ENCODE results near the gene SLC26A2. TPM values are rescaled to one million over a fixed set of nuclear protein-coding genes. Genes with fewer than 3 reads are reported as not detected.

Gene SLC26A2
- total and polyA plus RNA-seq, 2 donors (not counting 1 experiment from before 2014, with no cell fraction given): 2.1 to 13.2 TPM

DNA sequence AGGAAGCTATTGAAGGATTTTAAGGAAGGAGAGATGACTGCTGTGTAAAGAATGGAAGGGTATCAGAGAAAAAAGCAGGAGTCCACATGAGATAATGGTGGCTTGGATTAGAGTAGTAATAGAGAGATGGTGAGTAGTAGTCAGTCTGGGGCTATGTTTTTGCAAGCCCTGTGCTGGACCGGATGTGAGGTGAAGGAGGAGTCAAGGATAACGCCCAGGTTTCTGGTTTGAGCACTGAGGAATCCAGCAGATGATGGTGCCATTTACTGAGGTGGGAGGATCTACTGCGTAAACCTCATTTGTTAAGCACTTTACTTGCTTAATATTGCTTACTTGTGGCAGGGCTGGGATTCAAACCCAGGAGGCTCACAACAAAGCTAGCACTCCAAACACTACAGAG lies 38.8 kb downstream of the SLC26A2 start:
- H3K4me3 Mint-ChIP-seq: peak overlapping the region; percentile 89
- Histone ChIP-seq H3K27me3 (replicated peaks in 1 of 4; ENCODE audit: control extremely low read depth in 1 of 4, control insufficient read depth in 3 of 4, insufficient read depth in 4 of 4, low read length in 3 of 4) (no peaks in the 10 kb centered on the region), H3K36me3 (replicated peaks in 1 of 2; ENCODE audit: control extremely low read depth in 1 of 2, control insufficient read depth in 1 of 2, extremely low read depth in 1 of 2, insufficient read depth in 2 of 2, low read length in 1 of 2) (peaks cover 0 to 12% of the 10 kb centered on the region in 2 experiments), H3K4me3 (ENCODE audit: control extremely low read depth in 1 of 5, extremely low read depth in 1 of 5, insufficient read depth in 1 of 5, low read depth in 2 of 5, low read length in 4 of 5) (peak overlapping the region in 1 of 5 experiments; percentile 73), H3K79me2 (ENCODE audit: control insufficient read depth, insufficient read depth, low read length) (peaks cover 29% of the 10 kb centered on the region), H3K9ac (ENCODE audit: low read length) (no peak overlapping the region), H4K20me1 (ENCODE audit: control insufficient read depth, insufficient read depth, low read length, poor library complexity, severe bottlenecking) (peaks cover 14% of the 10 kb centered on the region), H3K4me1 (ENCODE audit: control insufficient read depth in 2 of 2, insufficient read depth in 2 of 2, low read length in 2 of 2) (peaks cover 21 to 23% of the 10 kb centered on the region in 2 donors), H3K4me2 (replicated peaks; ENCODE audit: low read depth, low read length, poor library complexity, severe bottlenecking) (peak overlapping the region; percentile 88), H3K27ac (ENCODE audit: low read length in 2 of 2) (peak overlapping the region; percentile 83 to 87), H2AFZ (ENCODE audit: insufficient read depth, low read depth, low read length, poor library complexity, severe bottlenecking) (peak overlapping the region; percentile 93), H3K9me3 (ENCODE audit: control extremely low read depth in 1 of 3, control insufficient read depth in 2 of 3, insufficient read depth in 1 of 3, low read length in 2 of 3) (no peaks in the 10 kb centered on the region)
- DNase-seq (no peak), ATAC-seq (ENCODE audit: low read depth) (no peak)
- H3K9me3 Mint-ChIP-seq (ENCODE audit: insufficient read depth): no peaks in the 10 kb centered on the region
- intact Hi-C loops (cut with micrococcal nuclease): loop anchor here (10.0 kb wide), 1 partner anchor 645 kb away; the partner anchor contains the start of gene PCYOX1L
- TF ChIP-seq, protein P1, sequence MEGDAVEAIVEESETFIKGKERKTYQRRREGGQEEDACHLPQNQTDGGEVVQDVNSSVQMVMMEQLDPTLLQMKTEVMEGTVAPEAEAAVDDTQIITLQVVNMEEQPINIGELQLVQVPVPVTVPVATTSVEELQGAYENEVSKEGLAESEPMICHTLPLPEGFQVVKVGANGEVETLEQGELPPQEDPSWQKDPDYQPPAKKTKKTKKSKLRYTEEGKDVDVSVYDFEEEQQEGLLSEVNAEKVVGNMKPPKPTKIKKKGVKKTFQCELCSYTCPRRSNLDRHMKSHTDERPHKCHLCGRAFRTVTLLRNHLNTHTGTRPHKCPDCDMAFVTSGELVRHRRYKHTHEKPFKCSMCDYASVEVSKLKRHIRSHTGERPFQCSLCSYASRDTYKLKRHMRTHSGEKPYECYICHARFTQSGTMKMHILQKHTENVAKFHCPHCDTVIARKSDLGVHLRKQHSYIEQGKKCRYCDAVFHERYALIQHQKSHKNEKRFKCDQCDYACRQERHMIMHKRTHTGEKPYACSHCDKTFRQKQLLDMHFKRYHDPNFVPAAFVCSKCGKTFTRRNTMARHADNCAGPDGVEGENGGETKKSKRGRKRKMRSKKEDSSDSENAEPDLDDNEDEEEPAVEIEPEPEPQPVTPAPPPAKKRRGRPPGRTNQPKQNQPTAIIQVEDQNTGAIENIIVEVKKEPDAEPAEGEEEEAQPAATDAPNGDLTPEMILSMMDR (IDR thresholded peaks at IDR 0.05): no peak
- no peak for TF ChIP-seq EZH2 (IDR thresholded peaks at IDR 0.05; ENCODE audit: borderline replicate concordance, insufficient read depth, low read depth, low read length, poor library complexity, severe bottlenecking)
- peak overlapping the region; percentile 96 for H3K27ac Mint-ChIP-seq
- peaks cover 37% of the 10 kb centered on the region for H3K4me1 Mint-ChIP-seq
- 97% methylated on average over 3 of the region's 3 CpGs for WGBS (ENCODE audit: insufficient coverage)
- no peaks in the 10 kb centered on the region for H3K27me3 Mint-ChIP-seq
- ChIA-PET POLR2A (interaction anchor here (1.1 to 1.3 kb wide), 3 partner anchors 8 to 268 kb away, joined by 3 to 4 read pairs (median 3); partner anchors contain the start of gene SLC26A2), CTCF (interaction anchor here (0.6 to 2.6 kb wide), 3 partner anchors 8 to 223 kb away, joined by 3 to 12 read pairs (median 9); no protein-coding TSS in a partner anchor)

DNA sequence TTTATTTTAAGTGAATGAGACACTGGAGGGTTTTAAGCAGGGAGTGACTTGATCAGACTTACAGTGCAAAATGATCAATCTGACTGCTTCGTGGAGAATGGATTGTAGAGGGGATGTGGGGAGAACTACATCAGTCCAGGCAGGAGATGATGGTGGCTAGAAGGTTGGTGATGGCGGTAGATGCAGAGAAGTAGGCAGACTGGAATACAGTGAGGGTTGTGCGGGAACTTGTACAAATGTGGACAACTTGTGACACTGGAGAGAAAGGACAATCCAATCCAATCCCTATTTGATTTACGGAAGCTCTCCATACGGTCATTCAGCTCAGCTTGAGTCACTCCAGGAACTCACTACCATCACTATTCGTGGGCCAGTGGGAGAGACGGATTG lies 39.3 kb downstream of the SLC26A2 start:
- H3K4me3 Mint-ChIP-seq: peak overlapping the region; percentile 89
- 10% methylated on average over 3 of the region's 7 CpGs for WGBS (ENCODE audit: insufficient coverage)
- CTCF ChIA-PET: interaction anchor here (0.6 to 2.6 kb wide), 6 partner anchors 9 to 449 kb away, joined by 3 to 12 read pairs (median 4); no protein-coding TSS in a partner anchor

More for the DNA sequence above, 39.3 kb downstream of the SLC26A2 start:
- Histone ChIP-seq H3K27ac (ENCODE audit: low read length in 2 of 2) (peak overlapping the region; percentile 83 to 87), H3K36me3 (replicated peaks in 1 of 2; ENCODE audit: control extremely low read depth in 1 of 2, control insufficient read depth in 1 of 2, extremely low read depth in 1 of 2, insufficient read depth in 2 of 2, low read length in 1 of 2) (peaks cover 0 to 15% of the 10 kb centered on the region in 2 experiments), H3K27me3 (replicated peaks in 1 of 4; ENCODE audit: control extremely low read depth in 1 of 4, control insufficient read depth in 3 of 4, insufficient read depth in 4 of 4, low read length in 3 of 4) (no peaks in the 10 kb centered on the region), H4K20me1 (ENCODE audit: control insufficient read depth, insufficient read depth, low read length, poor library complexity, severe bottlenecking) (peaks cover 17% of the 10 kb centered on the region), H3K9me3 (ENCODE audit: control extremely low read depth in 1 of 3, control insufficient read depth in 2 of 3, insufficient read depth in 1 of 3, low read length in 2 of 3) (no peaks in the 10 kb centered on the region), H3K4me3 (ENCODE audit: control extremely low read depth in 1 of 5, extremely low read depth in 1 of 5, insufficient read depth in 1 of 5, low read depth in 2 of 5, low read length in 4 of 5) (peak overlapping the region; percentile 48 to 90 (median 83)), H3K9ac (ENCODE audit: low read length) (peak overlapping the region; percentile 80), H3K4me1 (ENCODE audit: control insufficient read depth in 2 of 2, insufficient read depth in 2 of 2, low read length in 2 of 2) (peaks cover 21 to 23% of the 10 kb centered on the region in 2 donors), H3K79me2 (ENCODE audit: control insufficient read depth, insufficient read depth, low read length) (peaks cover 34% of the 10 kb centered on the region), H3K4me2 (replicated peaks; ENCODE audit: low read depth, low read length, poor library complexity, severe bottlenecking) (peak overlapping the region; percentile 88), H2AFZ (ENCODE audit: insufficient read depth, low read depth, low read length, poor library complexity, severe bottlenecking) (peak overlapping the region; percentile 93)
- TF ChIP-seq, protein P1 (IDR thresholded peaks at IDR 0.05): no peak
- no peak for TF ChIP-seq EZH2 (IDR thresholded peaks at IDR 0.05; ENCODE audit: borderline replicate concordance, insufficient read depth, low read depth, low read length, poor library complexity, severe bottlenecking)
- ATAC-seq (ENCODE audit: low read depth) (no peak), DNase-seq (no peak)
- Mint-ChIP-seq H3K27ac (peak overlapping the region; percentile 96), H3K4me1 (peaks cover 37% of the 10 kb centered on the region), H3K9me3 (ENCODE audit: insufficient read depth) (no peaks in the 10 kb centered on the region), H3K27me3 (no peaks in the 10 kb centered on the region)
- intact Hi-C loops (cut with micrococcal nuclease): loop anchor here (1.0 to 10.0 kb wide), 5 partner anchors 10 to 645 kb away; partner anchors contain the start of genes CSNK1A1, PCYOX1L, PPARGC1B and SLC26A2
- POLR2A ChIA-PET: interaction anchor here (1.1 to 1.7 kb wide), 5 partner anchors 8 to 268 kb away, joined by 3 to 9 read pairs (median 3); partner anchors contain the start of gene SLC26A2

All from B cell (primary cell).